ENCODE measurements around the gene KCNIP1.

GRCh38 chr5:170571875-170572852, 68.3 kb downstream of the KCNIP1 start:
- no peak for TF ChIP-seq CTCF (IDR thresholded peaks at IDR 0.05)
- no peak for TF ChIP-seq POLR2A (IDR thresholded peaks at IDR 0.05)
